Gastrocnemius medialis (tissue), 4 donors: Measurements from ENCODE around the gene TMEM150B. TPM values are rescaled to one million over a fixed set of nuclear protein-coding genes. Genes with fewer than 3 reads are reported as not detected.

Source experiments
- ATAC-seq, 2 donors: fragments of 150-250 bp; one replicate each; pipeline ENCODE4 v1.9.1; 2016
- DNase-seq, 2 donors: peaks; one replicate each; pipeline ENCODE4 v3.0.0-alpha.2; 2019
- H3K27ac ChIP-seq, 4 donors: fragments of 200-600 bp; sonication (generic); 1 replicate in 1 of 4; 2 replicates in 3 of 4; pipeline ENCODE4 v1.5.1; 2016 to 2018; ENCODE audit warnings: mild to moderate bottlenecking in 2 of 4, moderate library complexity in 1 of 4
- H3K27me3 ChIP-seq, 3 donors: fragments of 200-600 bp; sonication (generic) in 2 of 3; 1 replicate in 1 of 3; 2 replicates in 2 of 3; pipeline versions ENCODE4 v1.5.1 to v1.6.0; 2016 to 2019; ENCODE audit warnings: mild to moderate bottlenecking in 1 of 3, moderate library complexity in 1 of 3
- H3K36me3 ChIP-seq, 2 donors: fragments of 200-600 bp; sonication (generic) in 1 of 2; one replicate each; pipeline ENCODE4 v1.5.1; 2017 to 2018
- H3K4me1 ChIP-seq, 2 donors: fragments of 200-600 bp; sonication (generic) in 1 of 2; one replicate each; pipeline ENCODE4 v1.5.1; 2016 to 2017; ENCODE audit warnings: mild to moderate bottlenecking in 2 of 2
- H3K4me3 ChIP-seq, 4 donors: fragments of 200-600 bp; sonication (generic) in 3 of 4; 1 replicate in 1 of 4; 2 replicates in 3 of 4; pipeline ENCODE4 v1.5.1; 2016 to 2019; ENCODE audit warnings: mild to moderate bottlenecking in 2 of 4
- H3K9me3 ChIP-seq, 3 donors: fragments of 200-600 bp; sonication (generic) in 2 of 3; 1 replicate in 1 of 3; 2 replicates in 2 of 3; pipeline ENCODE4 v1.5.1; 2016 to 2019
- POLR2A ChIP-seq, 2 donors: fragments of 450-650 bp; IDR thresholded peaks; one replicate each; pipeline ENCODE4 v1.6.1; 2017; ENCODE audit warnings: antibody characterized with exemption in 2 of 2, mild to moderate bottlenecking in 2 of 2, moderate library complexity in 2 of 2
- in situ Hi-C, 4 donors: fragments of 200-750 bp; cut with MboI; loops; one replicate each; pipeline versions ENCODE4 v1.15.0 to v1.8.0; 2017; ENCODE audit warnings: low sequenced_read_pairs in 4 of 4
- intact Hi-C: fragments of 100-400 bp; cut with DNase I; formaldehyde crosslinking; loops from one replicate; pipeline ENCODE4 v1.15.1; 2023; ENCODE audit warnings: low total_unique reads
- total RNA-seq, 4 donors: library from RNA; depleted of rRNA; stranded (reverse); fragments of >200 nt; gene quantifications; one replicate each; pipeline versions ENCODE4 v1.1.0 to v1.2.3, GENCODE V29; 2016
- TF ChIP-seq, protein P1 (sequence below), 5 experiments: fragments of 450-650 bp in 3 of 5; fragments of 200-600 bp in 2 of 5; sonication (generic) in 2 of 5; IDR thresholded peaks in 4 of 5; conservative IDR thresholded peaks in 1 of 5; 1 replicate in 4 of 5; 2 replicates in 1 of 5; pipeline ENCODE4 v1.5.1; 2016 to 2019; ENCODE audit warnings: antibody characterized with exemption in 5 of 5, mild to moderate bottlenecking in 3 of 5, moderate library complexity in 3 of 5

Gene TMEM150B
- total RNA-seq, 4 donors from 2014 or later, result 0.40 to 3.3 TPM; not detected in 2

DNA sequence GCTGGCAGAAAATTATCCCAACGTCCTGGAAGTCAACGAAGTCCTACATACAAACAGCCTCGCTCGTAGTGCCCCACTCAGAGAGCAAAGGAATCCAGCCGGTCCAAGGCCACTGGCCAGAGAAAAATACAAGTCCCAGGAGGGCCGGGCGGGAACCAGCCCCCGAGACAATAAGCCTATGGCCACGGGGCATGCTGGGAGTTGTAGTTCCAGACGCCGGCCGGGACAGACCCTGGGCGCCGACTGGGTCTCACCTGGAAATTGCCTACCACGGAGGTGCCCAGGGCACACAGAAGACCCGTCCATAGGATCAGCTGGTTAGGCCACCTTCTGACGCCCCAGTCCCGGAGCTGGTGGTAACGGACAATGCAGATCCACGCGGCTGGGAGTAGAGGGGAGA, 5.4 kb downstream of the TMEM150B start:
- TF ChIP-seq, protein P1, sequence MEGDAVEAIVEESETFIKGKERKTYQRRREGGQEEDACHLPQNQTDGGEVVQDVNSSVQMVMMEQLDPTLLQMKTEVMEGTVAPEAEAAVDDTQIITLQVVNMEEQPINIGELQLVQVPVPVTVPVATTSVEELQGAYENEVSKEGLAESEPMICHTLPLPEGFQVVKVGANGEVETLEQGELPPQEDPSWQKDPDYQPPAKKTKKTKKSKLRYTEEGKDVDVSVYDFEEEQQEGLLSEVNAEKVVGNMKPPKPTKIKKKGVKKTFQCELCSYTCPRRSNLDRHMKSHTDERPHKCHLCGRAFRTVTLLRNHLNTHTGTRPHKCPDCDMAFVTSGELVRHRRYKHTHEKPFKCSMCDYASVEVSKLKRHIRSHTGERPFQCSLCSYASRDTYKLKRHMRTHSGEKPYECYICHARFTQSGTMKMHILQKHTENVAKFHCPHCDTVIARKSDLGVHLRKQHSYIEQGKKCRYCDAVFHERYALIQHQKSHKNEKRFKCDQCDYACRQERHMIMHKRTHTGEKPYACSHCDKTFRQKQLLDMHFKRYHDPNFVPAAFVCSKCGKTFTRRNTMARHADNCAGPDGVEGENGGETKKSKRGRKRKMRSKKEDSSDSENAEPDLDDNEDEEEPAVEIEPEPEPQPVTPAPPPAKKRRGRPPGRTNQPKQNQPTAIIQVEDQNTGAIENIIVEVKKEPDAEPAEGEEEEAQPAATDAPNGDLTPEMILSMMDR (IDR thresholded peaks at IDR 0.05 in 4 of 5, conservative IDR thresholded peaks at IDR 0.05 in 1 of 5), result no peak
- TF ChIP-seq POLR2A (IDR thresholded peaks at IDR 0.05), result no peak
- in situ Hi-C loops, result no loop called here
- no peak for DNase-seq
- ATAC-seq, result no peak
- no peak overlapping the region for H3K4me3 ChIP-seq
- H3K36me3 ChIP-seq, result no peaks in the 10 kb centered on the region
- no peaks in the 10 kb centered on the region for H3K27me3 ChIP-seq
- intact Hi-C loops, result no loop called here
- no peaks in the 10 kb centered on the region for H3K9me3 ChIP-seq
- H3K27ac ChIP-seq, result no peak overlapping the region
- no peaks in the 10 kb centered on the region for H3K4me1 ChIP-seq

DNA sequence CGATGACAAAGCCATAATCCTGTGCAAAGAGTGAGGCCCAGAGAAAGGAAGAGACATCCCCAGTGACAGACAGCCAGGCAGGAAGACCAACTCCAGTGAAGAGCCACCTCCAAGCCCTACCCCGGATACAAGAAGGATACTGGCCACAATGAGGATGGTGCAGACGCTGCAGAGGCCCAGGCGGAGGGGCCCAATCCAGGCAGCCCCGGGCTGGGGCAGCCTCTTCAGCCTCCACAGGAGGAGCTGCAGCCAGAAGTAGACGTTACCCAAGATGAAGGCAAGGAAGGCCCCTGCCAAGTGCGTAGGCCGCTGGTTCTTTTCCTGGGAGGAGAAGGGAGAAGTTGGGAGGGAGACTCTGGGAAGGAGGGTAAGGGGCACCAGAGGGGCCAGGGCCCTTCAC, 8.5 kb downstream of the TMEM150B start:
- H3K9me3 ChIP-seq, result no peaks in the 10 kb centered on the region
- no peak overlapping the region for H3K27ac ChIP-seq
- H3K27me3 ChIP-seq, result no peaks in the 10 kb centered on the region
- in situ Hi-C loops (no loop called here), intact Hi-C loops (no loop called here)
- no peak for ATAC-seq
- H3K4me3 ChIP-seq, result no peak overlapping the region
- no peak for DNase-seq
- H3K36me3 ChIP-seq, result no peaks in the 10 kb centered on the region
- H3K4me1 ChIP-seq, result no peaks in the 10 kb centered on the region
- TF ChIP-seq, protein P1 (IDR thresholded peaks at IDR 0.05 in 4 of 5, conservative IDR thresholded peaks at IDR 0.05 in 1 of 5), result no peak
- no peak for TF ChIP-seq POLR2A (IDR thresholded peaks at IDR 0.05)

DNA sequence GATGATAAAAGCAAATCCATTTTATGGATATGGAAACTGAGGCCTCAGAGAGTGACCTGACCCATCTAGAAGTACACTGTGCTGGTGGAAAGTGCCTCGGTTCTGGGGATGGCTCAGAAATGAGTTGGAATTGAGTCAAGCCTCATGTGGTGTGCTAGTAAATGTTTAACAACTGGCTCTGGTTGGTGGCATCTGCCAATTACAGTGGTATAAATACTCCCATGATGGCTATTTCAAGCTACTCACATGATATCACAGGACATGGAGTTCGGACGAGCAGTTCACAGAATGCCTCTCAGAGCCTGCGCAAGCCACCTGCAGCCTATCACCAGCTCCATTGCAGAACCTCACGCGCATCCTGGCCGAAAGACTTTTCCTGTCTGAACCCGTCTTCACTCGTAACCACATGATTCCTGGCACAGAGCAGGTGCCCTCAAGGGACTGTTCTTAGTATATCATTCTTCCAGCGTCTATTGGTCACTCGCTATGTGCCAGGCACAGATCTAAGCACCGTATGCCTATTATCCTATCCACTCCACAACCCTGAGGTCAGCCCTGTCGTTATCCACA, 9.1 kb downstream of the TMEM150B start:
- in situ Hi-C loops, result no loop called here
- no peaks in the 10 kb centered on the region for H3K9me3 ChIP-seq
- TF ChIP-seq, protein P1 (IDR thresholded peaks at IDR 0.05 in 4 of 5, conservative IDR thresholded peaks at IDR 0.05 in 1 of 5), result no peak
- TF ChIP-seq POLR2A (IDR thresholded peaks at IDR 0.05), result no peak
- DNase-seq (no peak), ATAC-seq (no peak)
- H3K4me3 ChIP-seq, result no peak overlapping the region
- H3K27ac ChIP-seq, result no peak overlapping the region
- H3K4me1 ChIP-seq, result no peaks in the 10 kb centered on the region
- no peaks in the 10 kb centered on the region for H3K27me3 ChIP-seq
- intact Hi-C loops, result no loop called here
- H3K36me3 ChIP-seq, result no peaks in the 10 kb centered on the region

DNA sequence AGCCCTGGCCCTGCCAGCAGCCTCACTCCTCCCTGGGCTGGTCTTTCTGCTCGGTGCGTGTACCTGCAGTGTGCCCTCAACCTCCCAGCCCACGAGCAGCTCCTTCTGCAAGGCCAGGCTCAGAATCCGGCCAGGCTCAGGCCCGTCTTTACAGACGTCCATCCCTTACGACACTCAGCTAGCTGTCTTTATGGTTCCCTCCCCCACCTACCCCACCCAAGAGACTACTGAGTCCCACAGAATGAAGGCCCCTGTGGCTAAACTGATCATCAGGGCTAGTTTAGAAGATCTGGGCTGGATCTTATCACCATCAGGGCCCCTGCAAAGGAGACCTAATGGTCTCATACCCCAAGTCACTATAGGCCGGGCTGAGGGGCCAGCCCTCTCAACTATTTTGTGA, 10.7 kb downstream of the TMEM150B start:
- ATAC-seq (no peak), DNase-seq (no peak)
- Histone ChIP-seq H3K36me3 (no peaks in the 10 kb centered on the region), H3K27ac (no peak overlapping the region), H3K27me3 (no peaks in the 10 kb centered on the region), H3K4me1 (no peaks in the 10 kb centered on the region), H3K9me3 (no peaks in the 10 kb centered on the region), H3K4me3 (no peak overlapping the region)
- TF ChIP-seq, protein P1 (IDR thresholded peaks at IDR 0.05 in 4 of 5, conservative IDR thresholded peaks at IDR 0.05 in 1 of 5), result no peak
- no peak for TF ChIP-seq POLR2A (IDR thresholded peaks at IDR 0.05)
- intact Hi-C loops, result no loop called here
- in situ Hi-C loops, result no loop called here
